Right kidney (tissue), 1 donor: ENCODE measurements around the gene ABHD8.

Experiments used
- DNase-seq: peaks from one replicate; pipeline ENCODE4 v3.0.0-alpha.2; 2016

The ABHD8 gene

DNA sequence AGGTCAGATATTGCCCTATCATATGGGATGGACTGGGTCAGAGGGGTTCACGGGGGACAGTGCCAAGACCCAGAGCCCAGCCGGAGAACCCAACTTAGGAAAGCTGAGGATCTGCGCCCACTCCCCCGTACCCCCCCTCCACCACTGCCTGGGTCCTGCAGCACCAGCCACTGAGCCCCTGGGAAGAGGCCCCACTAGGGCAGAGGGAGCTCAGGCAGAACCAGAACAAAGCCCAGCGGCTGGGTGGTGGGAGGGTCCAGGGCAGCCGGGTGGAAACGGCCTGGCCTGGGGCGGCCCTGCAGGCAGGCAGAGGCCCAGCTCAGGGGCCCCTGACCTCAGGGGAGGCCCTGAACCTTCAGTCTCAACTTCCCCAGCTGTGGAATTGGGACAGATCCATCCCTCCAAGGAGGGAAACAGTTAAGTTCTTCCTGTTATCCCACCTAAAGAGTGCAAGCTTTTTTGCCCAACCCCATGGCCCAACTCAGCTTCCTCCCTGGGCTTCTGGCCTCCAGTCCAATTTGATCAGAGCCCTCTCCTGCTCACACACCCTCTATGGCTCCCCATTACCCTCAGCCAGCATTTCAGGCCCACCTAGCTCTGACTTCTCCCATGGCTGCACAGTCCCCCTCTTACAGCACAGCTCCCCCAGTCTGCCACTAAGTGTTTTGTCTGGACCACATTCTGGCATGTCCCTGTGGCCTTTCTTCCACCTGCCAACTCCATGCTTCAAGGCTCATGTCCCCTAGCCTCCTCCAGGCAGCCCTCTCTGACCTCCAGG, 60.6 kb downstream of the ABHD8 start:
- DNase-seq, result no peak
